Measurements from ENCODE around the gene SGPL1. TPM values are rescaled to one million over a fixed set of nuclear protein-coding genes. Genes with fewer than 3 reads are reported as not detected.

SGPL1 gene
- total RNA-seq, 1 experiment from 2014 or later, result 69.4 TPM

- TF ChIP-seq CEBPB (IDR thresholded peaks at IDR 0.05; ENCODE audit: low read depth), result no peak
- no peak for TF ChIP-seq RAD21 (IDR thresholded peaks at IDR 0.05; ENCODE audit: low read depth)
Observed at GRCh38 chr10:70912556-70912955, 96.8 kb downstream of the SGPL1 start (continued).

GRCh38 chr10:70913191-70913892 is 97.6 kb downstream of the SGPL1 start:
- Histone ChIP-seq H3K36me3 (ENCODE audit: control insufficient read depth in 1 of 2, insufficient read depth in 2 of 2, low read length in 2 of 2) (no peaks in the 10 kb centered on the region), H3K4me2 (ENCODE audit: low read length) (no peak overlapping the region), H3K27me3 (ENCODE audit: insufficient read depth, low read length) (peaks cover 4% of the 10 kb centered on the region; the same call in 1 of the 2 replicates), H2AFZ (ENCODE audit: low read depth, low read length, poor library complexity, severe bottlenecking) (no peak overlapping the region), H3K27ac (ENCODE audit: low read depth, low read length) (no peak overlapping the region), H3K9me2 (ENCODE audit: insufficient read depth) (no peaks in the 10 kb centered on the region), H3K9me3 (ENCODE audit: control insufficient read depth in 1 of 2, insufficient read depth in 1 of 2, low read depth in 1 of 2, low read length in 2 of 2) (no peaks in the 10 kb centered on the region), H4K20me1 (ENCODE audit: insufficient read depth) (no peaks in the 10 kb centered on the region), H3K4me1 (ENCODE audit: control insufficient read depth in 1 of 2, insufficient read depth in 2 of 2, low read length in 2 of 2) (no peaks in the 10 kb centered on the region), H3K79me2 (ENCODE audit: insufficient read depth, low read length) (no peaks in the 10 kb centered on the region), H3K9ac (ENCODE audit: low read length) (no peak overlapping the region), H3K4me3 (replicated peaks in 1 of 2; ENCODE audit: low read depth in 1 of 2, low read length in 2 of 2) (no peak overlapping the region)
- DNase-seq (ENCODE audit: low read depth, low spot score) (no peak), ATAC-seq (no peak)
- intact Hi-C loops (cut with micrococcal nuclease), result no loop called here
- CTCF ChIA-PET, result no interaction called here
- POLR2A ChIA-PET, result no interaction called here
- TF ChIP-seq SRF (IDR thresholded peaks at IDR 0.05; ENCODE audit: low read depth) (no peak), EGR1 (IDR thresholded peaks at IDR 0.05; ENCODE audit: low read depth) (no peak), CBX3 (IDR thresholded peaks at IDR 0.05; ENCODE audit: low read depth) (no peak), ZFX (IDR thresholded peaks at IDR 0.05) (no peak), TCF7L2 (IDR thresholded peaks at IDR 0.05; ENCODE audit: borderline replicate concordance, extremely low read depth, insufficient read depth, insufficient read length) (no peak), ELF1 (IDR thresholded peaks at IDR 0.05; ENCODE audit: borderline replicate concordance, low read depth) (no peak), ATF3 (IDR thresholded peaks at IDR 0.05) (no peak), FOSL1 (IDR thresholded peaks at IDR 0.05; ENCODE audit: low read depth) (no peak), SP1 (IDR thresholded peaks at IDR 0.05; ENCODE audit: low read depth) (no peak), RAD21 (IDR thresholded peaks at IDR 0.05; ENCODE audit: low read depth) (no peak), ZBTB33 (IDR thresholded peaks at IDR 0.05; ENCODE audit: extremely low read depth, insufficient replicate concordance, low read length) (no peak), SIN3A (IDR thresholded peaks at IDR 0.05; ENCODE audit: low read depth) (no peak), EZH2 (IDR thresholded peaks at IDR 0.05) (no peak), CTCF (IDR thresholded peaks at IDR 0.05 in 2 of 3, conservative IDR thresholded peaks at IDR 0.05 in 1 of 3; ENCODE audit: borderline replicate concordance in 1 of 3, insufficient read depth in 1 of 3, low read depth in 2 of 3, low read length in 2 of 3) (no peak), CEBPB (IDR thresholded peaks at IDR 0.05; ENCODE audit: low read depth) (no peak), POLR2A (IDR thresholded peaks at IDR 0.05; ENCODE audit: borderline replicate concordance, extremely low read depth, insufficient read depth, insufficient read length) (no peak), EZH2phosphoT487 (IDR thresholded peaks at IDR 0.05; ENCODE audit: borderline replicate concordance) (no peak)
- no TSS peak for BruUV-seq (replicated peaks)
- RAD21 ChIA-PET (ENCODE audit: low non-redundant PET in 1 of 2, low total read pairs in 2 of 2, uncharacterized antibody in 2 of 2, unreplicated experiment in 2 of 2), result no interaction called here

Data from HCT116 (cell line).